NCI-H1092 (cell line): Measurements from ENCODE around the gene GJA4.
"Not testable (repeated sequence)": the region's sequence is repeated elsewhere in the genome, so short reads cannot be mapped to it uniquely, and the experiment has no call there.

Source experiments
- DNase-seq: peaks from one replicate; lab custom pipeline; 2025; lab: John Stamatoyannopoulos, UW

Gene GJA4

GRCh38 chr1:34792424-34792823 lies 375 bp upstream of the GJA4 start:
- DNase-seq, result no peak

GRCh38 chr1:34794001-34794789 lies 1.4 kb downstream of the GJA4 start:
- DNase-seq, result no peak

- no peak for DNase-seq
These were observed 2.0 kb downstream of the GJA4 start for GRCh38 chr1:34794790-34795180.

- DNase-seq, result no peak
These were observed 3.1 kb downstream of the GJA4 start for GRCh38 chr1:34795916-34796315.

GRCh38 chr1:34796990-34797389 lies 4.2 kb downstream of the GJA4 start:
- DNase-seq, result no peak

GRCh38 chr1:34800214-34800613 lies 7.4 kb downstream of the GJA4 start:
- DNase-seq, result no peak

GRCh38 chr1:34803770-34804169 lies 11.0 kb downstream of the GJA4 start:
- no peak for DNase-seq

- DNase-seq, result no peak
These were observed 13.6 kb downstream of the GJA4 start for GRCh38 chr1:34806396-34806795.

GRCh38 chr1:34808051-34808810 lies 15.4 kb downstream of the GJA4 start:
- DNase-seq, result no peak

GRCh38 chr1:34810781-34811180 lies 18.0 kb downstream of the GJA4 start:
- not testable (repeated sequence) for DNase-seq

- DNase-seq, result no peak
These were observed 23.5 kb downstream of the GJA4 start for GRCh38 chr1:34816332-34816731.

GRCh38 chr1:34816778-34817177 lies 24.0 kb downstream of the GJA4 start:
- no peak for DNase-seq

GRCh38 chr1:34818862-34819261 lies 26.1 kb downstream of the GJA4 start:
- DNase-seq, result not testable (repeated sequence)

GRCh38 chr1:34822202-34822601 lies 29.4 kb downstream of the GJA4 start:
- no peak for DNase-seq

- no peak for DNase-seq
These were observed 32.1 kb downstream of the GJA4 start for GRCh38 chr1:34824817-34825454.

- peak; percentile 32 for DNase-seq
These were observed 32.8 kb downstream of the GJA4 start for GRCh38 chr1:34825455-34826091.

GRCh38 chr1:34827341-34827941 lies 34.6 kb downstream of the GJA4 start:
- DNase-seq, result no peak

- DNase-seq, result no peak
These were observed 35.8 kb downstream of the GJA4 start for GRCh38 chr1:34828611-34829010.

GRCh38 chr1:34829250-34829649 lies 36.5 kb downstream of the GJA4 start:
- DNase-seq, result no peak

- DNase-seq, result no peak
These were observed 39.0 kb downstream of the GJA4 start for GRCh38 chr1:34831721-34832246.

- DNase-seq, result no peak
These were observed 40.9 kb downstream of the GJA4 start for GRCh38 chr1:34833711-34834110.
